Activated naive CD8-positive, alpha-beta T cell treated with anti-CD3 and anti-CD28 coated beads, Interleukin-2, amount 10 ng/mL, durations not matched to agents 7 days and 5 days (primary cell): ENCODE measurements around the gene CA10. TPM values are rescaled to one million over a fixed set of nuclear protein-coding genes. Genes with fewer than 3 reads are reported as not detected.

Experiments used
- ATAC-seq: fragments of 150-1000 bp; cut with Tn5 transposase; one replicate; pipeline ENCODE4 v1.10.0; 2021; ENCODE audit warnings: low read depth, moderate library complexity
- POLR2A ChIA-PET: fragments of 350-600 bp; sonication (Branson Sonifier 250); formaldehyde crosslinking; loops from one replicate; lab custom pipeline; 2021; ENCODE audit warnings: antibody characterized with exemption; lab: Charles Lee
- DNase-seq: peaks from one replicate; pipeline ENCODE4 v3.0.0; 2021
- H3K27ac Mint-ChIP-seq: one replicate; pipeline ENCODE4 v1.8.0; 2022; ENCODE audit warnings: mild to moderate bottlenecking, mixed read lengths
- H3K27me3 Mint-ChIP-seq: one replicate; pipeline ENCODE4 v1.8.0; 2022; ENCODE audit warnings: mild to moderate bottlenecking, moderate library complexity, mixed read lengths
- H3K36me3 Mint-ChIP-seq: one replicate; pipeline ENCODE4 v1.8.0; 2021; ENCODE audit warnings: mild to moderate bottlenecking, mixed read lengths
- H3K4me1 Mint-ChIP-seq: one replicate; pipeline ENCODE4 v1.8.0; 2021; ENCODE audit warnings: mixed read lengths
- H3K4me3 Mint-ChIP-seq: one replicate; pipeline ENCODE4 v1.8.0; 2022; ENCODE audit warnings: mild to moderate bottlenecking, moderate library complexity, mixed read lengths
- H3K9me3 Mint-ChIP-seq: one replicate; pipeline ENCODE4 v1.8.0; 2021; ENCODE audit warnings: mixed read lengths
- total RNA-seq, 2 experiments: library from RNA; stranded (reverse); gene quantifications; one replicate each; pipeline ENCODE4 v1.2.3, GENCODE V29; 2021

CA10 gene
- total RNA-seq, 2 experiments from 2014 or later: 0.20 TPM; not detected in 1

GRCh38 chr17:51946311-51946710 is 212.2 kb downstream of the CA10 start:
- POLR2A ChIA-PET: interaction anchor here (0.7 kb wide), 1 partner anchor 1224 kb away, joined by 4 read pairs; no protein-coding TSS in a partner anchor
- Mint-ChIP-seq H3K4me1 (no peaks in the 10 kb centered on the region), H3K9me3 (no peaks in the 10 kb centered on the region), H3K27me3 (no peaks in the 10 kb centered on the region), H3K27ac (no peak overlapping the region), H3K4me3 (no peak overlapping the region), H3K36me3 (no peaks in the 10 kb centered on the region)
- DNase-seq: no peak
- ATAC-seq: no peak

GRCh38 chr17:51941272-51941671 is 217.2 kb downstream of the CA10 start:
- H3K36me3 Mint-ChIP-seq: no peaks in the 10 kb centered on the region
- no peak overlapping the region for H3K27ac Mint-ChIP-seq
- POLR2A ChIA-PET: no interaction called here
- peaks cover under 1% of the 10 kb centered on the region for H3K9me3 Mint-ChIP-seq
- no peak overlapping the region for H3K4me3 Mint-ChIP-seq
- DNase-seq (no peak), ATAC-seq (no peak)
- H3K4me1 Mint-ChIP-seq: no peaks in the 10 kb centered on the region
- no peaks in the 10 kb centered on the region for H3K27me3 Mint-ChIP-seq

GRCh38 chr17:51937264-51937663 is 221.2 kb downstream of the CA10 start:
- H3K9me3 Mint-ChIP-seq: peaks cover 2% of the 10 kb centered on the region
- no peak for ATAC-seq
- H3K27ac Mint-ChIP-seq: no peak overlapping the region
- POLR2A ChIA-PET: no interaction called here
- H3K4me1 Mint-ChIP-seq: no peaks in the 10 kb centered on the region
- no peaks in the 10 kb centered on the region for H3K36me3 Mint-ChIP-seq
- DNase-seq: no peak
- no peak overlapping the region for H3K4me3 Mint-ChIP-seq
- no peaks in the 10 kb centered on the region for H3K27me3 Mint-ChIP-seq

- POLR2A ChIA-PET: no interaction called here
- H3K27me3 Mint-ChIP-seq: no peaks in the 10 kb centered on the region
- H3K4me1 Mint-ChIP-seq: no peaks in the 10 kb centered on the region
- no peak overlapping the region for H3K4me3 Mint-ChIP-seq
- H3K27ac Mint-ChIP-seq: no peak overlapping the region
- H3K9me3 Mint-ChIP-seq: peaks cover 4% of the 10 kb centered on the region
- DNase-seq (no peak), ATAC-seq (no peak)
- no peaks in the 10 kb centered on the region for H3K36me3 Mint-ChIP-seq
These were observed 223.0 kb downstream of the CA10 start for GRCh38 chr17:51935477-51935876.

GRCh38 chr17:51933647-51934046 is 224.9 kb downstream of the CA10 start:
- H3K36me3 Mint-ChIP-seq: no peaks in the 10 kb centered on the region
- DNase-seq: no peak
- no peaks in the 10 kb centered on the region for H3K4me1 Mint-ChIP-seq
- no peak for ATAC-seq
- H3K27me3 Mint-ChIP-seq: no peaks in the 10 kb centered on the region
- no peak overlapping the region for H3K4me3 Mint-ChIP-seq
- peaks cover 4% of the 10 kb centered on the region for H3K9me3 Mint-ChIP-seq
- no peak overlapping the region for H3K27ac Mint-ChIP-seq
- POLR2A ChIA-PET: no interaction called here

- Mint-ChIP-seq H3K9me3 (peaks cover 2% of the 10 kb centered on the region), H3K27me3 (no peaks in the 10 kb centered on the region), H3K36me3 (no peaks in the 10 kb centered on the region), H3K4me3 (no peak overlapping the region), H3K4me1 (no peaks in the 10 kb centered on the region), H3K27ac (no peak overlapping the region)
- POLR2A ChIA-PET: no interaction called here
- ATAC-seq (no peak), DNase-seq (no peak)
These were observed 232.1 kb downstream of the CA10 start for GRCh38 chr17:51926448-51926847.

GRCh38 chr17:51921500-51921899 is 237.0 kb downstream of the CA10 start:
- DNase-seq (no peak), ATAC-seq (no peak)
- no peak overlapping the region for H3K27ac Mint-ChIP-seq
- H3K36me3 Mint-ChIP-seq: no peaks in the 10 kb centered on the region
- POLR2A ChIA-PET: no interaction called here
- H3K4me3 Mint-ChIP-seq: no peak overlapping the region
- no peaks in the 10 kb centered on the region for H3K4me1 Mint-ChIP-seq
- H3K9me3 Mint-ChIP-seq: no peaks in the 10 kb centered on the region
- H3K27me3 Mint-ChIP-seq: no peaks in the 10 kb centered on the region

- H3K9me3 Mint-ChIP-seq: no peaks in the 10 kb centered on the region
- POLR2A ChIA-PET: no interaction called here
- no peak overlapping the region for H3K4me3 Mint-ChIP-seq
- no peak for ATAC-seq
- H3K27me3 Mint-ChIP-seq: no peaks in the 10 kb centered on the region
- no peak overlapping the region for H3K27ac Mint-ChIP-seq
- H3K36me3 Mint-ChIP-seq: no peaks in the 10 kb centered on the region
- DNase-seq: no peak
- H3K4me1 Mint-ChIP-seq: no peaks in the 10 kb centered on the region
These were observed 243.9 kb downstream of the CA10 start for GRCh38 chr17:51914577-51914976.

- Mint-ChIP-seq H3K27ac (no peak overlapping the region), H3K9me3 (no peaks in the 10 kb centered on the region), H3K4me3 (no peak overlapping the region), H3K36me3 (no peaks in the 10 kb centered on the region), H3K27me3 (no peaks in the 10 kb centered on the region), H3K4me1 (no peaks in the 10 kb centered on the region)
- DNase-seq (no peak), ATAC-seq (no peak)
- POLR2A ChIA-PET: no interaction called here
These were observed 244.9 kb downstream of the CA10 start for GRCh38 chr17:51913491-51914205.

- no peaks in the 10 kb centered on the region for H3K27me3 Mint-ChIP-seq
- ATAC-seq: no peak
- H3K9me3 Mint-ChIP-seq: no peaks in the 10 kb centered on the region
- no peaks in the 10 kb centered on the region for H3K36me3 Mint-ChIP-seq
- no peak overlapping the region for H3K27ac Mint-ChIP-seq
- DNase-seq: no peak
- no peaks in the 10 kb centered on the region for H3K4me1 Mint-ChIP-seq
- POLR2A ChIA-PET: no interaction called here
- H3K4me3 Mint-ChIP-seq: no peak overlapping the region
These were observed 245.6 kb downstream of the CA10 start for GRCh38 chr17:51912939-51913338.

- Mint-ChIP-seq H3K4me1 (no peaks in the 10 kb centered on the region), H3K27me3 (no peaks in the 10 kb centered on the region), H3K27ac (no peak overlapping the region), H3K36me3 (no peaks in the 10 kb centered on the region), H3K9me3 (no peaks in the 10 kb centered on the region), H3K4me3 (no peak overlapping the region)
- ATAC-seq (no peak), DNase-seq (no peak)
- POLR2A ChIA-PET: no interaction called here
These were observed 247.3 kb downstream of the CA10 start for GRCh38 chr17:51911237-51911636.

- Mint-ChIP-seq H3K9me3 (no peaks in the 10 kb centered on the region), H3K27me3 (no peaks in the 10 kb centered on the region), H3K27ac (no peak overlapping the region), H3K4me3 (no peak overlapping the region), H3K36me3 (no peaks in the 10 kb centered on the region), H3K4me1 (no peaks in the 10 kb centered on the region)
- POLR2A ChIA-PET: no interaction called here
- DNase-seq (no peak), ATAC-seq (no peak)
These were observed 248.5 kb downstream of the CA10 start for GRCh38 chr17:51909971-51910370.

- Mint-ChIP-seq H3K36me3 (no peaks in the 10 kb centered on the region), H3K4me3 (no peak overlapping the region), H3K27me3 (no peaks in the 10 kb centered on the region), H3K27ac (no peak overlapping the region), H3K4me1 (no peaks in the 10 kb centered on the region), H3K9me3 (no peaks in the 10 kb centered on the region)
- ATAC-seq (no peak), DNase-seq (no peak)
- POLR2A ChIA-PET: no interaction called here
These were observed 249.5 kb downstream of the CA10 start for GRCh38 chr17:51908841-51909537.

- DNase-seq: no peak
- Mint-ChIP-seq H3K36me3 (no peaks in the 10 kb centered on the region), H3K4me3 (no peak overlapping the region), H3K27ac (no peak overlapping the region), H3K27me3 (no peaks in the 10 kb centered on the region), H3K9me3 (no peaks in the 10 kb centered on the region), H3K4me1 (no peaks in the 10 kb centered on the region)
- no peak for ATAC-seq
- POLR2A ChIA-PET: no interaction called here
These were observed 251.5 kb downstream of the CA10 start for GRCh38 chr17:51907041-51907440.
